Uterus (tissue), 2 donors: ENCODE measurements around the gene IRF6.

Experiments
- POLR2A ChIP-seq, 2 donors: fragments of 450-650 bp; IDR thresholded peaks; one replicate each; pipeline ENCODE4 v1.6.1; 2016; ENCODE audit warnings: antibody characterized with exemption in 2 of 2, mild to moderate bottlenecking in 1 of 2, moderate library complexity in 1 of 2
- TF ChIP-seq, protein P1 (sequence below), 4 experiments: fragments of 200-600 bp in 2 of 4; fragments of 450-650 bp in 2 of 4; sonication (generic) in 2 of 4; IDR thresholded peaks; one replicate each; pipeline ENCODE4 v1.5.1; 2016 to 2019; ENCODE audit warnings: antibody characterized with exemption in 4 of 4, mild to moderate bottlenecking in 2 of 4, moderate library complexity in 1 of 4

DNA sequence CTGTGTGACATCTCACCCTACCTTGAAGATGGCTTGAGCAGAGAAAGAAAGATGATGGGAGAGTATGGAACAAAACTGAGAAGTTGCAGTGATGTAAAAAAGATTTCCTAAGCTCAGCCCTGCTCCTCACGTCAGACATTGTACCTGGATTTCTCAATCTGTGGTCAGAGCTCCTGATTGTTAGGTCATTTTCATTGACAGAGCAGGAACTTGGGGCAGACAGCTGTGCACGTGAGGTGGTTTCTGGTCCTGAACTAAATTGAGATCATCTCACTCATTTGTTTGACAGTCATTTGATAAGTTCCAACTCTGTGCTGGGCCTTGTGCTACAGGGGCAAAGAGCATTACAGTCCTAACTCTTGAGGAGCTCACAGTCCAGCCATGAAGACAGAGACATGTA lies 39.9 kb downstream of the IRF6 start:
- TF ChIP-seq, protein P1, sequence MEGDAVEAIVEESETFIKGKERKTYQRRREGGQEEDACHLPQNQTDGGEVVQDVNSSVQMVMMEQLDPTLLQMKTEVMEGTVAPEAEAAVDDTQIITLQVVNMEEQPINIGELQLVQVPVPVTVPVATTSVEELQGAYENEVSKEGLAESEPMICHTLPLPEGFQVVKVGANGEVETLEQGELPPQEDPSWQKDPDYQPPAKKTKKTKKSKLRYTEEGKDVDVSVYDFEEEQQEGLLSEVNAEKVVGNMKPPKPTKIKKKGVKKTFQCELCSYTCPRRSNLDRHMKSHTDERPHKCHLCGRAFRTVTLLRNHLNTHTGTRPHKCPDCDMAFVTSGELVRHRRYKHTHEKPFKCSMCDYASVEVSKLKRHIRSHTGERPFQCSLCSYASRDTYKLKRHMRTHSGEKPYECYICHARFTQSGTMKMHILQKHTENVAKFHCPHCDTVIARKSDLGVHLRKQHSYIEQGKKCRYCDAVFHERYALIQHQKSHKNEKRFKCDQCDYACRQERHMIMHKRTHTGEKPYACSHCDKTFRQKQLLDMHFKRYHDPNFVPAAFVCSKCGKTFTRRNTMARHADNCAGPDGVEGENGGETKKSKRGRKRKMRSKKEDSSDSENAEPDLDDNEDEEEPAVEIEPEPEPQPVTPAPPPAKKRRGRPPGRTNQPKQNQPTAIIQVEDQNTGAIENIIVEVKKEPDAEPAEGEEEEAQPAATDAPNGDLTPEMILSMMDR (IDR thresholded peaks at IDR 0.05): no peak
- TF ChIP-seq POLR2A (IDR thresholded peaks at IDR 0.05): no peak
